SK-N-SH (cell line): ENCODE measurements around the gene SMPDL3A. TPM values are rescaled to one million over a fixed set of nuclear protein-coding genes. Genes with fewer than 3 reads are reported as not detected.

Experiments used
- CTCF ChIA-PET: fragments of 300-600, 350-600 bp; formaldehyde crosslinking; extraction: SDS; loops from one replicate; lab custom pipeline; 2021; lab: Yijun Ruan, JAX
- POLR2A ChIA-PET: fragments of 350-600 bp; sonication (Branson Sonifier 250); formaldehyde crosslinking; extraction: SDS; loops from one replicate; lab custom pipeline; 2020; ENCODE audit warnings: antibody characterized with exemption, inconsistent platforms; lab: Yijun Ruan, JAX
- DNase-seq: peaks from one replicate; pipeline ENCODE4 v3.0.0; 2012
- H2AFZ ChIP-seq: fragments of 200-600 bp; sonication (generic); 2 replicates; pipeline ENCODE4 v1.8.1; 2016; ENCODE audit warnings: antibody characterized with exemption, mild to moderate bottlenecking, low read depth
- H3F3A ChIP-seq: fragments of 200-600 bp; sonication (generic); replicated peaks from 2 replicates; pipeline ENCODE3; 2016; ENCODE audit warnings: antibody characterized with exemption, mild to moderate bottlenecking; ENCODE audit not compliant: insufficient read depth
- H3K27ac ChIP-seq, 2 experiments: fragments of 200-500 bp in 1 of 2; fragments of 200-600 bp in 1 of 2; sonication (Bioruptor generic) in 1 of 2; sonication (generic), shearing (Covaris generic) in 1 of 2; 2 replicates each; pipeline versions ENCODE4 v1.5.1 to v1.6.1; 2014 to 2016; ENCODE audit warnings: low read depth in 2 of 2, inconsistent platforms in 1 of 2, low read length in 1 of 2, mild to moderate bottlenecking in 1 of 2, mixed read lengths in 1 of 2
- H3K27me3 ChIP-seq: fragments of 200-600 bp; sonication (generic), shearing (Covaris generic); 2 replicates; pipeline ENCODE4 v1.6.1; 2016; ENCODE audit warnings: mixed run types; ENCODE audit not compliant: insufficient read depth
- H3K36me3 ChIP-seq, 2 experiments: fragments of 200-500 bp in 1 of 2; fragments of 200-600 bp in 1 of 2; sonication (Bioruptor generic) in 1 of 2; sonication (generic) in 1 of 2; replicated peaks in 1 of 2; 2 replicates each; pipeline versions ENCODE3 to v1.5.1; 2014 to 2016; ENCODE audit warnings: low read length in 1 of 2, mild to moderate bottlenecking in 1 of 2; ENCODE audit not compliant: insufficient read depth in 2 of 2, control insufficient read depth in 1 of 2
- H3K4me1 ChIP-seq, 2 experiments: fragments of 200-500 bp in 1 of 2; fragments of 200-600 bp in 1 of 2; sonication (Bioruptor generic) in 1 of 2; sonication (generic), shearing (Covaris generic) in 1 of 2; 2 replicates each; pipeline versions ENCODE4 v1.5.1 to v1.6.1; 2014 to 2016; ENCODE audit warnings: low read depth in 1 of 2, low read length in 1 of 2, mixed run types in 1 of 2; ENCODE audit not compliant: insufficient read depth in 2 of 2, control insufficient read depth in 1 of 2
- H3K4me2 ChIP-seq: fragments of 200-600 bp; sonication (generic), shearing (Covaris generic); 2 replicates; pipeline ENCODE4 v1.6.1; 2017; ENCODE audit warnings: mixed run types
- H3K4me3 ChIP-seq, 2 experiments: fragments of 200-500 bp in 1 of 2; fragments of 200-600 bp in 1 of 2; sonication (Bioruptor generic) in 1 of 2; sonication (generic), shearing (Covaris generic) in 1 of 2; 2 replicates each; pipeline versions ENCODE4 v1.5.1 to v1.8.1; 2014 to 2016; ENCODE audit warnings: low read depth in 2 of 2, inconsistent platforms in 1 of 2, low read length in 1 of 2, mild to moderate bottlenecking in 1 of 2, mixed read lengths in 1 of 2, moderate library complexity in 1 of 2
- H3K79me2 ChIP-seq: fragments of 200-600 bp; sonication (generic); 2 replicates; pipeline ENCODE4 v1.8.1; 2017; ENCODE audit warnings: mild to moderate bottlenecking; ENCODE audit not compliant: insufficient read depth
- H3K9ac ChIP-seq: fragments of 200-600 bp; sonication (generic); 2 replicates; pipeline ENCODE4 v1.6.1; 2017; ENCODE audit warnings: mixed run types
- H3K9me2 ChIP-seq: fragments of 200-600 bp; sonication (generic); 2 replicates; pipeline ENCODE4 v1.6.1; 2017; ENCODE audit warnings: mixed run types
- H3K9me3 ChIP-seq: fragments of 200-600 bp; sonication (generic); 2 replicates; pipeline ENCODE4 v1.6.1; 2017; ENCODE audit warnings: mixed run types, mild to moderate bottlenecking, moderate library complexity
- H4K20me1 ChIP-seq: fragments of 200-600 bp; sonication (generic); 2 replicates; pipeline ENCODE4 v1.6.1; 2017; ENCODE audit warnings: mild to moderate bottlenecking, mixed run types; ENCODE audit not compliant: insufficient read depth
- EP300 ChIP-seq, 2 experiments: IDR thresholded peaks; 2 replicates each; pipeline versions ENCODE4 v1.4.0 to v1.6.1; 2012; ENCODE audit warnings: borderline replicate concordance in 1 of 2, low read depth in 1 of 2, low read length in 1 of 2
- FOSL2 ChIP-seq: IDR thresholded peaks from 2 replicates; pipeline ENCODE4 v1.4.0; 2012; ENCODE audit warnings: low read depth, mild to moderate bottlenecking, moderate library complexity, borderline replicate concordance
- FOXJ3 ChIP-seq: sonication (generic); formaldehyde crosslinking; IDR thresholded peaks from 2 replicates; pipeline ENCODE4 v1.5.1; 2020; ENCODE audit warnings: mild to moderate bottlenecking, missing genetic modification reagents
- GABPA ChIP-seq: IDR thresholded peaks from 2 replicates; pipeline ENCODE4 v1.4.0; 2012; ENCODE audit warnings: low read depth, mild to moderate bottlenecking
- MEF2A ChIP-seq: IDR thresholded peaks from 2 replicates; pipeline ENCODE4 v1.4.0; 2012; ENCODE audit warnings: low read depth, borderline replicate concordance
- NFIC ChIP-seq: IDR thresholded peaks from 2 replicates; pipeline ENCODE4 v1.4.0; 2012; ENCODE audit warnings: borderline replicate concordance
- RAD21 ChIP-seq: IDR thresholded peaks from 2 replicates; pipeline ENCODE4 v1.6.1; 2012; ENCODE audit warnings: mild to moderate bottlenecking, low read length
- REST ChIP-seq: IDR thresholded peaks from 2 replicates; pipeline ENCODE4 v1.6.1; 2012; ENCODE audit warnings: mild to moderate bottlenecking, low read depth, low read length, moderate library complexity
- RFX5 ChIP-seq: IDR thresholded peaks from 2 replicates; pipeline ENCODE4 v1.6.1; 2012; ENCODE audit warnings: mild to moderate bottlenecking, improper control_type of control experiment, low read length
- USF1 ChIP-seq: IDR thresholded peaks from 2 replicates; pipeline ENCODE4 v1.4.0; 2012; ENCODE audit warnings: low read depth, borderline replicate concordance
- USF2 ChIP-seq: fragments of 150-350 bp; IDR thresholded peaks from 2 replicates; pipeline ENCODE4 v1.6.1; 2017; ENCODE audit warnings: antibody characterized with exemption, low read length, low read depth, borderline replicate concordance
- ZBTB33 ChIP-seq: IDR thresholded peaks from 2 replicates; pipeline ENCODE4 v1.4.0; 2012; ENCODE audit warnings: low read depth, borderline replicate concordance
- whole genome bisulfite sequencing: methylation state at CpG from one replicate; pipeline ENCODE4 v1.1.6; 2017; ENCODE audit warnings: low lambda C conversion rate; 5-methylcytosine and 5-hydroxymethylcytosine counted together
- polyA plus RNA-seq, 3 experiments: library from polyadenylated mRNA; depleted of rRNA; stranded (reverse); fragments of >200 nt; gene quantifications; 2 replicates each; pipeline ENCODE4 v1.2.3, GENCODE V29; 2012

SMPDL3A gene
- polyA plus RNA-seq, 1 of the 3 experiments (the other 2 are of a cell fraction) = 2.0 TPM

GRCh38 chr6:122804962-122805485 lies 16.0 kb downstream of the SMPDL3A start:
- H2AFZ ChIP-seq = no peak overlapping the region
- no peak for DNase-seq
- H3K9me2 ChIP-seq = no peaks in the 10 kb centered on the region
- H3K9ac ChIP-seq = no peak overlapping the region
- H3K27me3 ChIP-seq = no peaks in the 10 kb centered on the region
- POLR2A ChIA-PET = no interaction called here
- H4K20me1 ChIP-seq = no peaks in the 10 kb centered on the region
- no peak overlapping the region for H3K4me2 ChIP-seq
- no peaks in the 10 kb centered on the region for H3K9me3 ChIP-seq
- no peak overlapping the region for H3K27ac ChIP-seq
- H3K79me2 ChIP-seq = no peaks in the 10 kb centered on the region
- no peak for TF ChIP-seq RFX5
- TF ChIP-seq GABPA = no peak
- TF ChIP-seq RAD21 = no peak
- no peak for TF ChIP-seq EP300 (IDR thresholded peaks at IDR 0.05; ENCODE audit: borderline replicate concordance in 1 of 2, low read depth in 1 of 2, low read length in 1 of 2)
- TF ChIP-seq FOSL2 = no peak
- no peak for TF ChIP-seq ZBTB33
- TF ChIP-seq MEF2A = no peak
- TF ChIP-seq REST = no peak
- TF ChIP-seq USF2 = no peak
- no peak for TF ChIP-seq FOXJ3
- no peak for TF ChIP-seq NFIC
- no peak for TF ChIP-seq USF1
- TF ChIP-seq, all 33 proteins: peak for 0
- Histone ChIP-seq H3K36me3 (no peaks in the 10 kb centered on the region), H3K4me1 (no peaks in the 10 kb centered on the region; a peak in 2 of 4 replicates), H3K4me3 (no peak overlapping the region), H3F3A (no peaks in the 10 kb centered on the region)
- WGBS = 54% methylated on average over 5 of the region's 5 CpGs
- CTCF ChIA-PET = no interaction called here
